HEK293 (cell line): Measurements from ENCODE around the gene SF3B2.

Source experiments
- CTCF ChIA-PET: fragments of 350-600 bp; formaldehyde crosslinking; extraction: SDS; loops from one replicate; lab custom pipeline; 2021; ENCODE audit warnings: antibody characterized with exemption; lab: Yijun Ruan, JAX
- POLR2A ChIA-PET: fragments of 300-600 bp; formaldehyde crosslinking; extraction: SDS; loops from one replicate; lab custom pipeline; 2020; ENCODE audit warnings: antibody characterized with exemption, inconsistent platforms; lab: Yijun Ruan, JAX
- H3K27ac ChIP-seq: fragments of 200-500 bp; sonication (Bioruptor generic); 2 replicates; pipeline ENCODE4 v1.5.1; 2014; ENCODE audit warnings: low read depth, low read length, control low read depth, inconsistent platforms; ENCODE audit errors: extremely low read depth
- H3K36me3 ChIP-seq, 2 experiments: fragments of 200-500 bp in 1 of 2; sonication (Bioruptor generic) in 1 of 2; 1 replicate in 1 of 2; 2 replicates in 1 of 2; pipeline ENCODE4 v1.5.1; 2014 to 2017; ENCODE audit warnings: inconsistent platforms in 2 of 2, low read length in 2 of 2; ENCODE audit not compliant: control insufficient read depth in 2 of 2, insufficient read depth in 1 of 2
- H3K4me1 ChIP-seq: fragments of 200-500 bp; sonication (Bioruptor generic); 2 replicates; pipeline ENCODE4 v1.5.1; 2014; ENCODE audit warnings: mild to moderate bottlenecking, low read length, inconsistent platforms; ENCODE audit not compliant: control insufficient read depth, insufficient read depth
- H3K4me3 ChIP-seq: 2 replicates; pipeline ENCODE4 v1.5.1; 2011; ENCODE audit warnings: low read depth, mild to moderate bottlenecking, control low read depth, low read length, moderate library complexity
- H3K9me3 ChIP-seq: fragments of 200-500 bp; sonication (Bioruptor generic); 2 replicates; pipeline ENCODE4 v1.5.1; 2014; ENCODE audit warnings: low read depth, low read length, inconsistent platforms; ENCODE audit not compliant: control insufficient read depth, insufficient read depth
- GLI4 ChIP-seq: fragments of 450-650 bp; formaldehyde crosslinking; IDR thresholded peaks from 2 replicates; pipeline ENCODE4 v1.5.1; 2016; ENCODE audit warnings: missing biosample characterization, missing genetic modification characterization
- GLIS1 ChIP-seq: fragments of 450-650 bp; formaldehyde crosslinking; IDR thresholded peaks from 2 replicates; pipeline ENCODE4 v1.5.1; 2016; ENCODE audit warnings: missing biosample characterization, missing genetic modification characterization
- GLIS2 ChIP-seq: fragments of 450-650 bp; formaldehyde crosslinking; IDR thresholded peaks from 2 replicates; pipeline ENCODE4 v1.5.1; 2016; ENCODE audit warnings: missing biosample characterization, missing genetic modification characterization
- KLF9 ChIP-seq: fragments of 450-650 bp; formaldehyde crosslinking; IDR thresholded peaks from 2 replicates; pipeline ENCODE4 v1.5.1; 2016; ENCODE audit warnings: missing biosample characterization, missing genetic modification characterization, low read depth
- MEIS1 ChIP-seq: sonication (generic); formaldehyde crosslinking; IDR thresholded peaks from 2 replicates; pipeline ENCODE4 v1.8.1; 2022; ENCODE audit warnings: missing genetic modification reagents, mild to moderate bottlenecking, borderline replicate concordance
- SP3 ChIP-seq: fragments of 450-650 bp; formaldehyde crosslinking; IDR thresholded peaks from 2 replicates; pipeline ENCODE4 v1.5.1; 2016; ENCODE audit warnings: missing biosample characterization, missing genetic modification characterization
- ZBTB17 ChIP-seq: fragments of 450-650 bp; formaldehyde crosslinking; IDR thresholded peaks from 2 replicates; pipeline ENCODE4 v1.5.1; 2016; ENCODE audit warnings: missing biosample characterization, missing genetic modification characterization
- ZBTB8A ChIP-seq: fragments of 450-650 bp; formaldehyde crosslinking; IDR thresholded peaks from 2 replicates; pipeline ENCODE4 v1.5.1; 2016; ENCODE audit warnings: missing biosample characterization, missing genetic modification characterization
- ZNF223 ChIP-seq: fragments of 450-650 bp; formaldehyde crosslinking; IDR thresholded peaks from 2 replicates; pipeline ENCODE4 v1.5.1; 2016; ENCODE audit warnings: missing biosample characterization, missing genetic modification characterization
- ZNF335 ChIP-seq: fragments of 450-650 bp; formaldehyde crosslinking; conservative IDR thresholded peaks from 2 replicates; pipeline ENCODE4 v1.5.1; 2016; ENCODE audit warnings: missing biosample characterization, missing genetic modification characterization
- ZNF561 ChIP-seq: fragments of 450-650 bp; IDR thresholded peaks from 2 replicates; pipeline ENCODE4 v1.5.1; 2018; ENCODE audit warnings: missing biosample characterization, missing genetic modification characterization, borderline replicate concordance
- ZNF629 ChIP-seq: fragments of 450-650 bp; formaldehyde crosslinking; IDR thresholded peaks from 2 replicates; pipeline ENCODE4 v1.5.1; 2017; ENCODE audit warnings: missing biosample characterization, missing genetic modification characterization
- ZNF747 ChIP-seq: fragments of 450-650 bp; formaldehyde crosslinking; IDR thresholded peaks from 2 replicates; pipeline ENCODE4 v1.5.1; 2016; ENCODE audit warnings: missing biosample characterization, missing genetic modification characterization
- ZSCAN30 ChIP-seq: fragments of 450-650 bp; IDR thresholded peaks from 2 replicates; pipeline ENCODE4 v1.5.1; 2018; ENCODE audit warnings: missing biosample characterization, mild to moderate bottlenecking, missing genetic modification characterization, moderate library complexity
- TF ChIP-seq, protein P1 (sequence below): fragments of 450-650 bp; formaldehyde crosslinking; IDR thresholded peaks from 2 replicates; pipeline ENCODE4 v1.5.1; 2016; ENCODE audit warnings: missing biosample characterization, missing genetic modification characterization
- TF ChIP-seq, protein P2 (sequence below): fragments of 450-650 bp; formaldehyde crosslinking; IDR thresholded peaks from 2 replicates; pipeline ENCODE4 v1.5.1; 2016; ENCODE audit warnings: missing biosample characterization, missing genetic modification characterization
- TF ChIP-seq, protein P3 (sequence below): fragments of 450-650 bp; formaldehyde crosslinking; IDR thresholded peaks from 2 replicates; pipeline ENCODE4 v1.5.1; 2017; ENCODE audit warnings: missing biosample characterization, missing genetic modification characterization
- TF ChIP-seq, protein P4 (sequence below): fragments of 450-650 bp; formaldehyde crosslinking; IDR thresholded peaks from 2 replicates; pipeline ENCODE4 v1.5.1; 2016; ENCODE audit warnings: missing biosample characterization, missing genetic modification characterization
- TF ChIP-seq, protein P5 (sequence below): fragments of 450-650 bp; formaldehyde crosslinking; IDR thresholded peaks from 2 replicates; pipeline ENCODE4 v1.5.1; 2017; ENCODE audit warnings: missing biosample characterization, missing genetic modification characterization
- TF ChIP-seq, protein P6 (sequence below): fragments of 450-650 bp; formaldehyde crosslinking; IDR thresholded peaks from 2 replicates; pipeline ENCODE4 v1.5.1; 2016; ENCODE audit warnings: missing biosample characterization, missing genetic modification characterization, low read depth
- TF ChIP-seq, protein P7 (sequence below): fragments of 450-650 bp; formaldehyde crosslinking; IDR thresholded peaks from 2 replicates; pipeline ENCODE4 v1.5.1; 2017; ENCODE audit warnings: missing biosample characterization, missing genetic modification characterization

The SF3B2 gene

DNA sequence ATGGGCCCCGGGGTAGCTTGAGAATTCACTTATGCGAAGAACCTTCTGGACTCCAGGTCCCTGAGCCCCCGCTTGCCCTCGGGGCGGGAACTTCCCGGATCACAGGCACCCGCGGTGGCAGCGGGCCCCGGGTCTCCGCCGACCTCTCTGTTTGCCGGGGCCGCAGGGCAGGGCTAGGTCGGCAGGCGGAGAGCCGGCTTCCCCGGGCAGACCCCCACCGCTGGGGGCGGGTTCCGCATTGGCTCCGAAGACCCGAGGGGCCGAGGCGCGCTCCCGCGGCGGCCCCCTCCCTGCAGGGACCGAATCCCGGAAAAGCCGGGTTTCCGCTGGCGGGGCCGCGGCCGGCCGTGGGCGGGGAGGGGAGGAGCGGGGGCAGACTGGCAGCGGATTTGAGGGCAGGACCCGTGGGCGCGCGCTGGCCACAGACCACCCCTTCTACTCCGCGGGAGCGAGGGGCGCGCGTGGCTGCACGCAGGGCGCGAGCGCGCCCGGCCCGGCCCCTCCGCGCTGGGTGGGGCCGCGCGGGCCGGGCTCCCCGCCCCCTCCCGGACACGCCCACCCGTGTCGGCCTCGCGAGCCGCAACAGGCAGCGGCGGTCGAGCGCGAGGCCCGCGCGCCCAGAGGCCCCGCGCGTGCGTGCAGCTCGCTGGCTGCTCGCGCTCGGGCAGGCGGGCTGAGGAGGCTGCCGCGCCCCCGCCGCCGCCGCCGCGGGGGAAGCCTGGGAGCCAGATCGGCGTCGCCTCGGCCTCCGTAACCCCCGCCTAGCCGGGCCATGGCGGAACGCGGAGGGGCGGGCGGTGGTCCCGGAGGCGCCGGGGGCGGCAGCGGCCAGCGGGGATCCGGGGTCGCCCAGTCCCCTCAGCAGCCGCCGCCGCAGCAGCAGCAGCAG, 17.8 kb downstream of the SF3B2 start, which contains the start of gene PACS1 (continued):
- no peak for TF ChIP-seq GLI4

DNA sequence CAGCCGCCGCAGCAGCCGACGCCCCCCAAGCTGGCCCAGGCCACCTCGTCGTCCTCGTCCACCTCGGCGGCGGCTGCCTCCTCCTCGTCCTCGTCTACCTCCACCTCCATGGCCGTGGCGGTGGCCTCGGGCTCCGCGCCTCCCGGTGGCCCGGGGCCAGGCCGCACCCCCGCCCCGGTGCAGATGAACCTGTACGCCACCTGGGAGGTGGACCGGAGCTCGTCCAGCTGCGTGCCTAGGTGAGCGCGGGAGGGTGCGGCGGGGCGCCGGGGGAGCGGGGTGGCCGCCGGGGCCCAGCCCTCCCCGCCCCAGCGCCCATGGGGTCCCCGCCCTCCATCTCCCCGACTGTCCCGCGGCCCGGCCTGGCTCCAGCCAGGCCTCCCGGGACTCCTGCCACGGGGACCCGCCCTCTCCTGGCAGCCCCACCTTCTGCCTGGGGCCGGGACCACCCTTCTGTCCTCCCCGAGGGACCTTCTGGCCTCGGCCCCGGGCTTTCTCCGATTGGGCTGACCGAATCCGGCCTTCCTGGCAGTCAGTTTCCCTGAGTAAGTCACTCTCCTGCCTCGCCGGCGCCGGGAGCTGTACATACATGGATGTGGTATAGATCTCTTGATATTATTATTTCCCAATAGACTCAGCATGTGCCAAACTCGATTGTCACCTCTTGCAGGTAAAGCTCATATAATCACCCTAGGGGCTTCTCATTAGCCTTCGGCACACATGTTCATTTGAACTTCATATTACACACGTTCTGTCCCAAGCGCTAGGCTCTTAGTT, 18.6 kb downstream of the SF3B2 start:
- peak overlapping the region; percentile 76 for H3K4me3 ChIP-seq
- peaks cover 6 to 57% of the 10 kb centered on the region in 2 experiments for H3K36me3 ChIP-seq
- H3K9me3 ChIP-seq, result no peaks in the 10 kb centered on the region
- peak overlapping the region; percentile 81 for H3K27ac ChIP-seq
- CTCF ChIA-PET, result interaction anchor here (0.5 to 1.4 kb wide), 9 partner anchors 26 to 286 kb away, joined by 3 to 8 read pairs (median 4); no protein-coding TSS in a partner anchor
- no peaks in the 10 kb centered on the region; the same call in none of the 2 replicates for H3K4me1 ChIP-seq
- POLR2A ChIA-PET, result interaction anchor here (0.6 to 1.5 kb wide), 5 partner anchors 13 to 568 kb away, joined by 3 to 7 read pairs (median 3); no protein-coding TSS in a partner anchor
- TF ChIP-seq ZNF223 (tag by site-specific recombination) (no peak), GLIS2 (peak; percentile 41; the same call in 1 of the 2 replicates), ZNF561 (no peak), ZNF335 (tag by site-specific recombination) (peak; percentile 86), KLF9 (tag by site-specific recombination) (peak; percentile 19; the same call in 1 of the 2 replicates), ZBTB8A (tag by site-specific recombination) (peak; percentile 12; the same call in 1 of the 2 replicates), ZSCAN30 (no peak), ZNF747 (tag by site-specific recombination) (no peak), SP3 (peak; percentile 45; the same call in 1 of the 2 replicates), MEIS1 (CRISPR knock-in tag) (no peak), ZNF629 (tag by site-specific recombination) (no peak), ZBTB17 (tag by site-specific recombination) (no peak), GLIS1 (tag by site-specific recombination) (peak; percentile 56; the same call in 1 of the 2 replicates)
- TF ChIP-seq, protein P1, sequence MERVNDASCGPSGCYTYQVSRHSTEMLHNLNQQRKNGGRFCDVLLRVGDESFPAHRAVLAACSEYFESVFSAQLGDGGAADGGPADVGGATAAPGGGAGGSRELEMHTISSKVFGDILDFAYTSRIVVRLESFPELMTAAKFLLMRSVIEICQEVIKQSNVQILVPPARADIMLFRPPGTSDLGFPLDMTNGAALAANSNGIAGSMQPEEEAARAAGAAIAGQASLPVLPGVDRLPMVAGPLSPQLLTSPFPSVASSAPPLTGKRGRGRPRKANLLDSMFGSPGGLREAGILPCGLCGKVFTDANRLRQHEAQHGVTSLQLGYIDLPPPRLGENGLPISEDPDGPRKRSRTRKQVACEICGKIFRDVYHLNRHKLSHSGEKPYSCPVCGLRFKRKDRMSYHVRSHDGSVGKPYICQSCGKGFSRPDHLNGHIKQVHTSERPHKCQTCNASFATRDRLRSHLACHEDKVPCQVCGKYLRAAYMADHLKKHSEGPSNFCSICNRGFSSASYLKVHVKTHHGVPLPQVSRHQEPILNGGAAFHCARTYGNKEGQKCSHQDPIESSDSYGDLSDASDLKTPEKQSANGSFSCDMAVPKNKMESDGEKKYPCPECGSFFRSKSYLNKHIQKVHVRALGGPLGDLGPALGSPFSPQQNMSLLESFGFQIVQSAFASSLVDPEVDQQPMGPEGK (tag by site-specific recombination), result 0 out of 2 replicates have a peak, but pooled peaks have one; percentile 34
- TF ChIP-seq, protein P2, sequence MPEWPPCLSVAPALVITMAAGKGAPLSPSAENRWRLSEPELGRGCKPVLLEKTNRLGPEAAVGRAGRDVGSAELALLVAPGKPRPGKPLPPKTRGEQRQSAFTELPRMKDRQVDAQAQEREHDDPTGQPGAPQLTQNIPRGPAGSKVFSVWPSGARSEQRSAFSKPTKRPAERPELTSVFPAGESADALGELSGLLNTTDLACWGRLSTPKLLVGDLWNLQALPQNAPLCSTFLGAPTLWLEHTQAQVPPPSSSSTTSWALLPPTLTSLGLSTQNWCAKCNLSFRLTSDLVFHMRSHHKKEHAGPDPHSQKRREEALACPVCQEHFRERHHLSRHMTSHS, result no peak
- TF ChIP-seq, protein P3, sequence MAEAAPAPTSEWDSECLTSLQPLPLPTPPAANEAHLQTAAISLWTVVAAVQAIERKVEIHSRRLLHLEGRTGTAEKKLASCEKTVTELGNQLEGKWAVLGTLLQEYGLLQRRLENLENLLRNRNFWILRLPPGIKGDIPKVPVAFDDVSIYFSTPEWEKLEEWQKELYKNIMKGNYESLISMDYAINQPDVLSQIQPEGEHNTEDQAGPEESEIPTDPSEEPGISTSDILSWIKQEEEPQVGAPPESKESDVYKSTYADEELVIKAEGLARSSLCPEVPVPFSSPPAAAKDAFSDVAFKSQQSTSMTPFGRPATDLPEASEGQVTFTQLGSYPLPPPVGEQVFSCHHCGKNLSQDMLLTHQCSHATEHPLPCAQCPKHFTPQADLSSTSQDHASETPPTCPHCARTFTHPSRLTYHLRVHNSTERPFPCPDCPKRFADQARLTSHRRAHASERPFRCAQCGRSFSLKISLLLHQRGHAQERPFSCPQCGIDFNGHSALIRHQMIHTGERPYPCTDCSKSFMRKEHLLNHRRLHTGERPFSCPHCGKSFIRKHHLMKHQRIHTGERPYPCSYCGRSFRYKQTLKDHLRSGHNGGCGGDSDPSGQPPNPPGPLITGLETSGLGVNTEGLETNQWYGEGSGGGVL (tag by site-specific recombination), result 0 out of 2 replicates have a peak, but pooled peaks have one; percentile 17
- TF ChIP-seq, protein P4, sequence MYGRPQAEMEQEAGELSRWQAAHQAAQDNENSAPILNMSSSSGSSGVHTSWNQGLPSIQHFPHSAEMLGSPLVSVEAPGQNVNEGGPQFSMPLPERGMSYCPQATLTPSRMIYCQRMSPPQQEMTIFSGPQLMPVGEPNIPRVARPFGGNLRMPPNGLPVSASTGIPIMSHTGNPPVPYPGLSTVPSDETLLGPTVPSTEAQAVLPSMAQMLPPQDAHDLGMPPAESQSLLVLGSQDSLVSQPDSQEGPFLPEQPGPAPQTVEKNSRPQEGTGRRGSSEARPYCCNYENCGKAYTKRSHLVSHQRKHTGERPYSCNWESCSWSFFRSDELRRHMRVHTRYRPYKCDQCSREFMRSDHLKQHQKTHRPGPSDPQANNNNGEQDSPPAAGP (tag by site-specific recombination), result no peak
- TF ChIP-seq, protein P5, sequence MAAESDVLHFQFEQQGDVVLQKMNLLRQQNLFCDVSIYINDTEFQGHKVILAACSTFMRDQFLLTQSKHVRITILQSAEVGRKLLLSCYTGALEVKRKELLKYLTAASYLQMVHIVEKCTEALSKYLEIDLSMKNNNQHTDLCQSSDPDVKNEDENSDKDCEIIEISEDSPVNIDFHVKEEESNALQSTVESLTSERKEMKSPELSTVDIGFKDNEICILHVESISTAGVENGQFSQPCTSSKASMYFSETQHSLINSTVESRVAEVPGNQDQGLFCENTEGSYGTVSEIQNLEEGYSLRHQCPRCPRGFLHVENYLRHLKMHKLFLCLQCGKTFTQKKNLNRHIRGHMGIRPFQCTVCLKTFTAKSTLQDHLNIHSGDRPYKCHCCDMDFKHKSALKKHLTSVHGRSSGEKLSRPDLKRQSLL, result no peak
- TF ChIP-seq, protein P6, sequence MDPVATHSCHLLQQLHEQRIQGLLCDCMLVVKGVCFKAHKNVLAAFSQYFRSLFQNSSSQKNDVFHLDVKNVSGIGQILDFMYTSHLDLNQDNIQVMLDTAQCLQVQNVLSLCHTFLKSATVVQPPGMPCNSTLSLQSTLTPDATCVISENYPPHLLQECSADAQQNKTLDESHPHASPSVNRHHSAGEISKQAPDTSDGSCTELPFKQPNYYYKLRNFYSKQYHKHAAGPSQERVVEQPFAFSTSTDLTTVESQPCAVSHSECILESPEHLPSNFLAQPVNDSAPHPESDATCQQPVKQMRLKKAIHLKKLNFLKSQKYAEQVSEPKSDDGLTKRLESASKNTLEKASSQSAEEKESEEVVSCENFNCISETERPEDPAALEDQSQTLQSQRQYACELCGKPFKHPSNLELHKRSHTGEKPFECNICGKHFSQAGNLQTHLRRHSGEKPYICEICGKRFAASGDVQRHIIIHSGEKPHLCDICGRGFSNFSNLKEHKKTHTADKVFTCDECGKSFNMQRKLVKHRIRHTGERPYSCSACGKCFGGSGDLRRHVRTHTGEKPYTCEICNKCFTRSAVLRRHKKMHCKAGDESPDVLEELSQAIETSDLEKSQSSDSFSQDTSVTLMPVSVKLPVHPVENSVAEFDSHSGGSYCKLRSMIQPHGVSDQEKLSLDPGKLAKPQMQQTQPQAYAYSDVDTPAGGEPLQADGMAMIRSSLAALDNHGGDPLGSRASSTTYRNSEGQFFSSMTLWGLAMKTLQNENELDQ (tag by site-specific recombination), result no peak
- TF ChIP-seq, protein P7, sequence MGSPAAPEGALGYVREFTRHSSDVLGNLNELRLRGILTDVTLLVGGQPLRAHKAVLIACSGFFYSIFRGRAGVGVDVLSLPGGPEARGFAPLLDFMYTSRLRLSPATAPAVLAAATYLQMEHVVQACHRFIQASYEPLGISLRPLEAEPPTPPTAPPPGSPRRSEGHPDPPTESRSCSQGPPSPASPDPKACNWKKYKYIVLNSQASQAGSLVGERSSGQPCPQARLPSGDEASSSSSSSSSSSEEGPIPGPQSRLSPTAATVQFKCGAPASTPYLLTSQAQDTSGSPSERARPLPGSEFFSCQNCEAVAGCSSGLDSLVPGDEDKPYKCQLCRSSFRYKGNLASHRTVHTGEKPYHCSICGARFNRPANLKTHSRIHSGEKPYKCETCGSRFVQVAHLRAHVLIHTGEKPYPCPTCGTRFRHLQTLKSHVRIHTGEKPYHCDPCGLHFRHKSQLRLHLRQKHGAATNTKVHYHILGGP (tag by site-specific recombination), result no peak
